Hepatocyte (in vitro differentiated cells): ENCODE data around the gene PGLYRP1. TPM values are rescaled to one million over a fixed set of nuclear protein-coding genes. Genes with fewer than 3 reads are reported as not detected.

Experiments
- DNase-seq: peaks from one replicate; pipeline ENCODE4 v3.0.0-alpha.2; 2016; ENCODE audit warnings: low spot score
- H2AFZ ChIP-seq: fragments of 200-600 bp; sonication (generic); 2 replicates; pipeline ENCODE4 v1.6.0; 2016; ENCODE audit warnings: antibody characterized with exemption, mild to moderate bottlenecking
- H3K27ac ChIP-seq: fragments of 200-600 bp; sonication (generic); 2 replicates; pipeline ENCODE4 v1.5.1; 2016; ENCODE audit warnings: mild to moderate bottlenecking
- H3K27me3 ChIP-seq: fragments of 200-600 bp; sonication (generic); 2 replicates; pipeline ENCODE4 v1.6.1; 2016
- H3K36me3 ChIP-seq: fragments of 200-600 bp; sonication (generic); replicated peaks from 2 replicates; pipeline ENCODE4 v1.5.1; 2016; ENCODE audit warnings: low read depth; ENCODE audit not compliant: insufficient read depth
- H3K4me1 ChIP-seq: fragments of 200-600 bp; sonication (generic); 2 replicates; pipeline ENCODE4 v1.5.1; 2016; ENCODE audit warnings: mild to moderate bottlenecking, moderate library complexity; ENCODE audit not compliant: insufficient read depth
- H3K4me2 ChIP-seq: fragments of 200-600 bp; sonication (generic); 2 replicates; pipeline ENCODE4 v1.6.0; 2016
- H3K4me3 ChIP-seq: fragments of 200-600 bp; sonication (generic); 2 replicates; pipeline ENCODE4 v1.5.1; 2016; ENCODE audit warnings: mild to moderate bottlenecking
- H3K79me2 ChIP-seq: fragments of 200-600 bp; sonication (generic); 2 replicates; pipeline ENCODE4 v1.6.0; 2017; ENCODE audit warnings: mild to moderate bottlenecking
- H3K9me2 ChIP-seq: fragments of 200-600 bp; sonication (generic); replicated peaks from 2 replicates; pipeline ENCODE4 v1.6.0; 2017; ENCODE audit warnings: mild to moderate bottlenecking; ENCODE audit not compliant: insufficient read depth
- H3K9me3 ChIP-seq: fragments of 200-600 bp; sonication (generic); 2 replicates; pipeline ENCODE4 v1.5.1; 2016; ENCODE audit warnings: low read depth, mild to moderate bottlenecking
- H4K20me1 ChIP-seq: fragments of 200-600 bp; sonication (generic); 2 replicates; pipeline ENCODE4 v1.6.0; 2016; ENCODE audit warnings: mild to moderate bottlenecking; ENCODE audit not compliant: insufficient read depth, poor library complexity, severe bottlenecking
- CTCF ChIP-seq: fragments of 200-600 bp; sonication (generic); IDR thresholded peaks from 2 replicates; pipeline ENCODE4 v1.5.1; 2016; ENCODE audit warnings: antibody characterized with exemption, mild to moderate bottlenecking; ENCODE audit not compliant: poor library complexity
- EZH2 ChIP-seq: fragments of 200-600 bp; sonication (generic); IDR thresholded peaks from 2 replicates; pipeline ENCODE4 v1.6.1; 2016; ENCODE audit warnings: antibody characterized with exemption, mild to moderate bottlenecking, borderline replicate concordance
- EZH2phosphoT487 ChIP-seq: fragments of 200-600 bp; sonication (generic); IDR thresholded peaks from one replicate; pipeline ENCODE4 v1.6.1; 2018; ENCODE audit warnings: antibody characterized with exemption, mild to moderate bottlenecking, low read depth, moderate library complexity; ENCODE audit not compliant: unreplicated experiment, severe bottlenecking
- WGBS: methylation state at CpG from one replicate; pipeline ENCODE4 v1.1.6; 2016; ENCODE audit warnings: low lambda C conversion rate; ENCODE audit errors: missing lambda C conversion rate; 5-methylcytosine and 5-hydroxymethylcytosine counted together
- polyA plus RNA-seq: library from polyadenylated mRNA; unstranded; fragments of >200 nt; fragmentation: Nextera tagmentation; extraction: Ambion mirVana; gene quantifications from 2 replicates; pipeline ENCODE4 v1.2.1, GENCODE V29; 2016
- total RNA-seq: library from RNA; depleted of rRNA; stranded (reverse); fragments of >200 nt; gene quantifications from 2 replicates; pipeline ENCODE4 v1.2.3, GENCODE V29; 2014

PGLYRP1 gene
- total and polyA plus RNA-seq, 2 experiments from 2014 or later, result not detected

- Histone ChIP-seq H2AFZ (no peak overlapping the region), H3K9me2 (no peaks in the 10 kb centered on the region), H3K9me3 (no peaks in the 10 kb centered on the region), H3K27ac (no peak overlapping the region), H3K4me2 (no peak overlapping the region), H3K79me2 (no peaks in the 10 kb centered on the region), H3K4me1 (peaks cover 6% of the 10 kb centered on the region), H3K27me3 (no peaks in the 10 kb centered on the region), H3K4me3 (no peak overlapping the region), H3K36me3 (no peaks in the 10 kb centered on the region), H4K20me1 (no peaks in the 10 kb centered on the region)
- DNase-seq, result no peak
- no peak for TF ChIP-seq CTCF
- WGBS, result 91% methylated on average over 13 of the region's 13 CpGs
These were observed 13.3 kb upstream of the PGLYRP1 start for GRCh38 chr19:46035986-46036743.

- no peak for DNase-seq
- no peak overlapping the region for H3K27ac ChIP-seq
- H3K36me3 ChIP-seq, result no peaks in the 10 kb centered on the region
- no peaks in the 10 kb centered on the region for H3K9me3 ChIP-seq
- 93% methylated on average over 6 of the region's 6 CpGs for WGBS
- no peak overlapping the region for H3K4me3 ChIP-seq
- no peak overlapping the region for H3K4me2 ChIP-seq
- TF ChIP-seq EZH2phosphoT487 (no peak), EZH2 (no peak), CTCF (no peak)
- no peaks in the 10 kb centered on the region for H3K9me2 ChIP-seq
- H3K4me1 ChIP-seq, result peaks cover 7% of the 10 kb centered on the region
- no peaks in the 10 kb centered on the region for H4K20me1 ChIP-seq
- no peaks in the 10 kb centered on the region for H3K27me3 ChIP-seq
- H3K79me2 ChIP-seq, result no peaks in the 10 kb centered on the region
- H2AFZ ChIP-seq, result no peak overlapping the region
These were observed 12.7 kb upstream of the PGLYRP1 start for GRCh38 chr19:46035546-46035945.

GRCh38 chr19:46033401-46033800 lies 10.5 kb upstream of the PGLYRP1 start:
- TF ChIP-seq CTCF, result no peak
- Histone ChIP-seq H3K9me2 (no peaks in the 10 kb centered on the region), H3K4me2 (no peak overlapping the region), H3K27ac (no peak overlapping the region), H3K79me2 (no peaks in the 10 kb centered on the region), H3K36me3 (no peaks in the 10 kb centered on the region), H3K4me3 (no peak overlapping the region), H3K4me1 (peaks cover 11% of the 10 kb centered on the region), H4K20me1 (no peaks in the 10 kb centered on the region), H3K9me3 (no peaks in the 10 kb centered on the region), H2AFZ (no peak overlapping the region), H3K27me3 (no peaks in the 10 kb centered on the region)
- WGBS, result 94% methylated on average over 11 of the region's 11 CpGs
- DNase-seq, result no peak

- TF ChIP-seq EZH2phosphoT487 (no peak), CTCF (no peak)
- no peaks in the 10 kb centered on the region for H3K9me2 ChIP-seq
- no peak overlapping the region for H3K4me2 ChIP-seq
- 93% methylated on average over 3 of the region's 3 CpGs for WGBS
- DNase-seq, result no peak
- H3K27me3 ChIP-seq, result no peaks in the 10 kb centered on the region
- H3K4me3 ChIP-seq, result no peak overlapping the region
- H3K9me3 ChIP-seq, result no peaks in the 10 kb centered on the region
- no peaks in the 10 kb centered on the region for H3K36me3 ChIP-seq
- no peaks in the 10 kb centered on the region for H4K20me1 ChIP-seq
- H3K27ac ChIP-seq, result no peak overlapping the region
- no peak overlapping the region for H2AFZ ChIP-seq
- no peaks in the 10 kb centered on the region for H3K79me2 ChIP-seq
- H3K4me1 ChIP-seq, result peaks cover 11% of the 10 kb centered on the region
These were observed 9.8 kb upstream of the PGLYRP1 start for GRCh38 chr19:46032597-46033025.
